GM19025 (cell line): ENCODE measurements around the gene CERS6.

ENCODE experiments used
- ATAC-seq: cut with Tn5 transposase; IDR thresholded peaks from one replicate; pipeline ENCODE4 v1.9.1; 2021; ENCODE audit warnings: mild to moderate bottlenecking, low read depth, moderate library complexity; ENCODE audit not compliant: unreplicated experiment

Gene CERS6

DNA sequence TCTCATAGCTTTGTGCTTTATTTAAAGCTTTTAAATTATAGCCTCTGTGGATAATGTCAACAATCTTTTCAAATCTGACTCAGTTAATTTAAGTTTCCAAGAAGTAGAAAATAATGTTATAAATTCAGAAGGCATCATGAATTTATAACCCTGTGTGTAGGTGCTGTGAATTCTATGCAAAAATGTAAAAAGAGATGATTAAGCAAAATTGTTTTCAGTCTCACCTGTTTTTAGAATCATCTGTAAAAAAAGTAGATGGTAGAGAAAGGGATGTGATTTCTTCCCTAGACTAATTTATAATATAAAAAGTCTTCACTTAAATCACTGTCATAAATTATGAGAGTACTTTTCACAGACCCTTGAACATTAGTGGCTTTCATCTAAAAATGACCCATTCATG is 260.8 kb downstream of the CERS6 start:
- ATAC-seq, result no peak

DNA sequence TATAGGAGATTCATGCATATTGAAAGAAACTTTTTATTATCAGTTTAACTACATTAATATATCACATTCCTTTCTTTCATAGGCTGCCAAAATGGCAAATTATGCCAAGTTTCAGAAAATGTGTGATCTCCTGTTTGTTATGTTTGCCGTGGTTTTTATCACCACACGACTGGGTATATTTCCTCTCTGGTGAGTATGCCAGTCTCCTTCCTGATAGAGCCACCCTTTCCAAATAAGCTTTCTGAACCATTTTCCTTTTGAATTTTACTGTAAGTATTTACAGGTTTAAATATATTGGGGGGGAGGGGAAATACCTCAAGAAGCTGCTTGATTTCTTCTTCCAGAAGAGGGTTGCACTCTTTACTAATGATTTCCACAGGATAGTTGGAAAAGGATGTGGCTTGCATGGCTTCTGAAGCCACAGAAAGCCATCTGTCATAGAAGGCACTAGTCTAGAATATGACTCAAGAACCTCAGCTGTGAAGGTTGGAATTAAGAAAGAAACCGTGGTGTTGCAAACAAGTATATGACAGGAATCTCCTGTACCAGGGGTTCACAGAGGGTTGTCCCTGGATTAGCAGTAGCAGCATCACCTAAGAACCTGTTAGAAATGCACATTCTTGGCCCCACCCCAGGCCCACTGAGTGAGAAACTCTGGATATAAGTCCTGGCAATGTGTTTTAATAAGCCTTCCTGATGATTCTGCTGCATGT is 261.9 kb downstream of the CERS6 start:
- ATAC-seq, result no peak

DNA sequence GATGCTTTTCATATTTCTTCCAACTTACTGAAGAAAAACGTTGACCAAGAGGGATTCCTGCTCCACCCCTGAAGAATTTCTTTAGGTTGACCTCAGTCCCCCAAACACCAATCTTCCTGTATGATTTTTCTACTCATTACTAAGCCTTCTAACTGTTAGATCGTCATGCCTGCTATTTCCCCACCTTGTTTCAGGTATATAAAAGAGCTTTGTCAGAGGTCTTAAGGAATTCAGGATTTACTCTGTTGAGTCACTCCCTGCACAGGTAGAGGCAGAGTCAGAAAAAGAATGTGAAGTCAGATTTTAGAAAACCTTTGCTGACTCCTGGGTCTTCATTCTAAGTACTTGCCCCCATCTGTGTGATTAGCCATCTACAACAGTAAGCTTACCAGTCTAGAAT is 262.6 kb downstream of the CERS6 start:
- no peak for ATAC-seq

DNA sequence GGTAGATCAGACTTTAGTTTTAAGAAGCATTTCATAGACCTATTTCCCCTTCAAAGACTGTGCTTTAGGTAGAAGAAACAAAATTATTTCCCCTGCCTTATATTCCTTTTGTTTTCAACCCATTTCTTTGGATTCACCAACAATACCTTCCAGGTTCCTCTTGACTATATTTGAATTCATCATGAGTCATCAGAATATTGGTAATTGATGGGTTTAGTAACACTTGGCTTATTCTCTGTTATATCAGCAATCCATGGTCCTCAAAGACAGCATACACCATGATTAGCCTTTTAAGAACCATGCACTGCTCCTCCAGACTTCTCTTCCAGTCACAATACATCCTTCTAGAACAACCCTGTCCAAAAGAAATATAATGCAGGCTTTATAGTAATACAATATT is 263.4 kb downstream of the CERS6 start:
- no peak for ATAC-seq

- ATAC-seq, result no peak
Measured at GRCh38 chr2:168722592-168722991, 266.5 kb downstream of the CERS6 start.

DNA sequence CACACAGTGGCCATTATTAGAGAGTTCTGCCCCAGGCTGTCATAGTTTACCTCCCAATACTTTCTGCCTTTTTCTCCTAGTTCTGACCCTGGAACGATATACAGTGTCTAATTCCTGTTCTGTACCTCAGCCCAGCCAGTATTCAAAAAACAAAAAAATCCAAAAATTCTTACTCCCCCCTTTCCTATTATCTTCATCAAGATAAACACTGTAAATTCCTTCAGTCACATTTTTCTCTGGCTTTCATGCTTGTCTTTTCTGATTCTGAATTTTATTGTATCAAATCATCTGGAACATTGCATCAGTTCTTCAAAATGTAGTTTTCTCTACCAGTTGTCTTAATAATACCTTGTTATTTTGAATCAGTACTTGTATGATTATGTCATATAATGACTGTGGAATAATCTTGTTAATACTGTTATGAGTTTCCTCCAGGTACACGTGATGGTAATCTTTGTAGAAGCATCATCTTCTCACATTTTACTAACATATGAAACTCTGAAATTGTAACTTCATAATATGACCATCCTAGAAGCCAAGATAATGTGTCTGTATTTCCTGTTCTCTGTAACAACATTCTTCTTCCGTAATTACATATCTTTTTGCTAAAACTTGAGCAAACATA is 267.3 kb downstream of the CERS6 start:
- no peak for ATAC-seq

- ATAC-seq, result no peak
Measured at GRCh38 chr2:168726375-168726774, 270.3 kb downstream of the CERS6 start.

DNA sequence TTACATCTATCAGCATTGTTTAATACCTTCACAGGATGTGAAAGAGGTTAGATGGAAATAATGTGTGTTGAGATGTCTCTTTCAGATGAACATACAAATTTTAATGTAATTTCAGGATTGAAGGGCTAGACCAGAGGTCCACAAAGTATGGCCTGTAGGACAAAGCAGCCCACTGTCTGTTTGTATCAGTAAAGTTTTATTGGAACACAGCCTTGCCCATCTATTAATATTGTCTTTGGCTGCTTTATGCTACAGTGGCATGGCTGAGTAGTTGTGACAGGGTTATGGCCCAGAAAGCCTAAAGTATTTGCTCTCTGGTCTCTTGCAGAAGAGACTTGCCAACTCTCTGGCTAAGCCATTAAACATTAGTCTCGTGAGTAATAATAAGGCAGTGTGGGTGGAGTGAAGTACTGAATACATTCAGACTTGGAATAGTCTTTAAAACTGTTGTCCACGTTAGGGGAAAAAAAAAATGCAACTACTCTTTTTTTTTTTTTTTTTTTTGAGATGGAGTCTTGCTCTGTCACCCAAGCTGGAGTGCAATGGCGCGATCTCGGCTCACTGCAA is 271.9 kb downstream of the CERS6 start:
- no peak for ATAC-seq

- no peak for ATAC-seq
Measured at GRCh38 chr2:168729455-168729854, 273.4 kb downstream of the CERS6 start.

- no peak for ATAC-seq
Measured at GRCh38 chr2:168730344-168730743, 274.3 kb downstream of the CERS6 start.

- ATAC-seq, result no peak
Measured at GRCh38 chr2:168731002-168731401, 274.9 kb downstream of the CERS6 start.

- ATAC-seq, result no peak
Measured at GRCh38 chr2:168731616-168732015, 275.5 kb downstream of the CERS6 start.

DNA sequence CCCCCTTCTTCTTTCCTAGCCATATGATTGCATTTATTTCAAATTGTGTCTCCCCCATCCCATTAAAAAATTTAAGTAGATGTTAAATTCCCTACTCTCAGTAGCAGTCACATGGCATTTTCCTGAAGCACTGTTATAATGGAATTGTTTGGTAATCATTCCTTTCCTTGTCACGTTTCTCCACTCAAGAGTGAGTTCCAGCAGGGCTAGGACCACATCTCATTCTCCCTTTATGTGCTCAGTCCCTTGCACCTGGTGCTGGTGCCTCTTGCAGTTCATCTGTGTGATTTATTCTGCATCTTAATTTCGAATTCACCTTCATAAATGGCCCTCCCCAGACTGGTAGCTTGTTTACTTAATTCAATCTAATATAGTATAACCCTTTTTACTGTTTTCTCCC is 276.0 kb downstream of the CERS6 start:
- no peak for ATAC-seq

- ATAC-seq, result no peak
Measured at GRCh38 chr2:168732506-168732905, 276.4 kb downstream of the CERS6 start.

DNA sequence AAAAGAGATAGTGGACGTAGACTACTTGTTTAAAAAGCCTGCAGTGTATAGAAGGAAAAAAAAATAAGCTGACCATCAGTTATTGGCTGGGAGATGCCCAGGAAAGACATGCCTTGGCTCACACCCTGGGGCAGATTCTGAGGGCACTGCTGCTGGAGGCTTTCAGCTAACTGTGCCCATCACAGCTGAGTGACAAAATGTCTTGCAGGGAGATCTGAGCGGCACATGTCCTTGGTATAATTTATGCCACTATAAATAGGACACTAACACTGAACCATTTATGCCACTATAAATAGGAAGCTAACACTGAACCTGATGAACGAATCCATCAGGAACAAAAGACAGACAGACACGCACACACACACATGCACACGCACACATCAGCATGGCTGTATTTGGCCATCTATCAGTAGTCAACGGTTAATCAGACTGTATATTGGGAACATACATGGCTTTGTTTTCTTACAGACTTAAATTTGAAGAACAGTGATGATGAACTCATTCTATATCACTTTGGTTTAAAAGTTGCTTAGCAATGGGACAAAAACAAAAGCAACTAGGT is 278.2 kb downstream of the CERS6 start:
- ATAC-seq, result no peak

GRCh38 chr2:168736649-168737445 is 280.8 kb downstream of the CERS6 start:
- no peak for ATAC-seq

GRCh38 chr2:168738062-168738461 is 282.0 kb downstream of the CERS6 start:
- no peak for ATAC-seq

GRCh38 chr2:168740360-168740759 is 284.3 kb downstream of the CERS6 start:
- ATAC-seq, result no peak

DNA sequence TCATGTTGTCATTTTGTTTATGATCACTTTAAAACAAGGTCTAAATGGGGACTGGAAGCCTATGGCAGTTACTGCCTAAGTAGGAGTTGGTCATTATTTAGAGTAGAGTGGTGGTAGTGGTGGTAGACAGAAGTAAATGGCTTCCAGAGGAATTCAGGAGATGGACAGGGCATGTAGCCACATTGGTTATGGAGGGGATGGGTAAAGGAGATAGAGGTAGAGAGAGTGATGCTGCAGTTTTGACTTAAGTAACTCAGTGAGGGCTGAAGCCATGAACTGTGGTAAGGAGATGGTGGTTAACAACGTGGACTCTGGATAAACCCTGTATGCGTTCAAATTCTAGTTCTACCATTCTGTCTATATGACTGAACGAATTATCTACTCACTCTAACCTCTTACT is 284.7 kb downstream of the CERS6 start:
- no peak for ATAC-seq

DNA sequence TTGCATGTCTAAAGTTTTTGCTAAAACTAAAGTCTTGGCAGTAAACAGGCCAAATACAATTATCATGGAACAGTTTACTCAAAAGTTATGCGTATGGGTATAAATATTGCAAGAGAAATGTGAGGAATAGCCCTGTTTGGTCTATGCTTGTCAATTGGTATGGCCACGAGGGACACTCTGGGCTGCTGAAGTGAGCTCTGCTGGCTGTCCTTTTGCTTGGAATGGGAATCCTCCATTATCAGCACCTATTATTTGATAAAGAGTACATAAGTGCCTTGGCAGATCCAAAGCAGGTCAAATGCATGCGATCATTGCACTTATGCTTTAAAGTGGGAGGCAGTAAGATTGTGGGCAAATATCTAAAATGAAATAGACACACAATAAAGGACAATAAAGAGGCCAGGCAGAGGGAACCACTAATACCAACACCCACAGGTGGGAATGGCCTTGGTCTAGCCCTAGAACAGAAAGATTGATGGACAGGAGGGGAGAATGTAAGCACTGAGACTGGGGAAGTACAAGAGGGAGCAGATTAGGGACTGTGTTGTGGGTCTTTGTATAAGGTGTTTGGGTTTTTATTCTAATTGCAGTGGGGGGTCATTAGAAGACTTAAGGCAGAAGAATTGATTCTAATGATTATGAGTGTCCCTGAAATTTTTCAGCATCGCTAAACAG is 286.3 kb downstream of the CERS6 start:
- ATAC-seq, result no peak
